GM19455 (cell line): Measurements from ENCODE around the gene REV3L.
A peak's percentile ranks its signal among the peaks of the same experiment; 100 is the strongest.

Source experiments
- ATAC-seq: cut with Tn5 transposase; IDR thresholded peaks from one replicate; pipeline ENCODE4 v1.9.1; 2021; ENCODE audit not compliant: unreplicated experiment

The REV3L gene

GRCh38 chr6:111427341-111428116 lies 55.5 kb downstream of the REV3L start:
- ATAC-seq, result no peak

- ATAC-seq, result no peak
These were observed 58.8 kb downstream of the REV3L start for GRCh38 chr6:111423960-111424846.

GRCh38 chr6:111423055-111423633 lies 59.9 kb downstream of the REV3L start:
- no peak for ATAC-seq

- ATAC-seq, result no peak
These were observed 63.9 kb downstream of the REV3L start for GRCh38 chr6:111418971-111419693.

- no peak for ATAC-seq
These were observed 65.1 kb downstream of the REV3L start for GRCh38 chr6:111417946-111418345.

GRCh38 chr6:111417181-111417585 lies 65.8 kb downstream of the REV3L start:
- ATAC-seq, result no peak

GRCh38 chr6:111416529-111416928 lies 66.5 kb downstream of the REV3L start:
- ATAC-seq, result no peak

- no peak for ATAC-seq
These were observed 68.6 kb downstream of the REV3L start for GRCh38 chr6:111414373-111414772.

- ATAC-seq, result no peak
These were observed 70.9 kb downstream of the REV3L start for GRCh38 chr6:111411978-111412566.

GRCh38 chr6:111411046-111411445 lies 72.0 kb downstream of the REV3L start:
- ATAC-seq, result no peak

- ATAC-seq, result no peak
These were observed 72.6 kb downstream of the REV3L start for GRCh38 chr6:111410371-111410770.

- no peak for ATAC-seq
These were observed 73.6 kb downstream of the REV3L start for GRCh38 chr6:111409430-111409829.

GRCh38 chr6:111407686-111408085 lies 75.3 kb downstream of the REV3L start:
- no peak for ATAC-seq

- ATAC-seq, result peak; percentile 99
These were observed 76.8 kb downstream of the REV3L start for GRCh38 chr6:111406200-111406721.

- ATAC-seq, result no peak
These were observed 79.6 kb downstream of the REV3L start for GRCh38 chr6:111403388-111403787.

GRCh38 chr6:111399626-111400025 lies 83.4 kb downstream of the REV3L start:
- no peak for ATAC-seq

- ATAC-seq, result no peak
These were observed 94.3 kb downstream of the REV3L start for GRCh38 chr6:111388681-111389080.

GRCh38 chr6:111382476-111383294 lies 100.3 kb downstream of the REV3L start:
- ATAC-seq, result no peak

GRCh38 chr6:111381728-111382127 lies 101.3 kb downstream of the REV3L start:
- ATAC-seq, result no peak

GRCh38 chr6:111381123-111381522 lies 101.9 kb downstream of the REV3L start:
- no peak for ATAC-seq
